Osteoblast (primary cell): ENCODE results near the gene ANTXR1. TPM values are rescaled to one million over a fixed set of nuclear protein-coding genes. Genes with fewer than 3 reads are reported as not detected.

Experiments used
- DNase-seq: peaks from one replicate; pipeline ENCODE4 v3.0.0; 2011; ENCODE audit warnings: low spot score, mixed read lengths; ENCODE audit not compliant: insufficient read length; ENCODE audit errors: missing footprints
- H2AFZ ChIP-seq: 2 replicates; pipeline ENCODE4 v1.6.0; 2011; ENCODE audit warnings: mild to moderate bottlenecking, low read length
- H3K27ac ChIP-seq: 2 replicates; pipeline ENCODE4 v1.5.1; 2011; ENCODE audit warnings: mild to moderate bottlenecking, low read depth, low read length, moderate library complexity
- H3K27me3 ChIP-seq: 2 replicates; pipeline ENCODE4 v1.6.0; 2012; ENCODE audit warnings: mild to moderate bottlenecking, control low read depth, inconsistent platforms, low read length, moderate library complexity; ENCODE audit not compliant: insufficient read depth
- H3K36me3 ChIP-seq: 2 replicates; pipeline ENCODE4 v1.5.1; 2011; ENCODE audit warnings: mild to moderate bottlenecking, low read length, control low read depth, moderate library complexity; ENCODE audit not compliant: insufficient read depth
- H3K4me1 ChIP-seq: 2 replicates; pipeline ENCODE4 v1.5.1; 2011; ENCODE audit warnings: mild to moderate bottlenecking, low read length, control low read depth, moderate library complexity; ENCODE audit not compliant: insufficient read depth
- H3K4me2 ChIP-seq: 2 replicates; pipeline ENCODE4 v1.6.0; 2011; ENCODE audit warnings: mild to moderate bottlenecking, low read length; ENCODE audit not compliant: insufficient read depth
- H3K4me3 ChIP-seq: fragments of 200-600 bp; sonication (generic); 3 replicates; pipeline ENCODE4 v1.5.1; 2012; ENCODE audit warnings: mild to moderate bottlenecking, low read length, inconsistent platforms; ENCODE audit not compliant: insufficient read depth
- H3K79me2 ChIP-seq: 2 replicates; pipeline ENCODE4 v1.6.0; 2012; ENCODE audit warnings: mild to moderate bottlenecking, low read length, control low read depth, inconsistent platforms; ENCODE audit not compliant: insufficient read depth
- H3K9me3 ChIP-seq: 2 replicates; pipeline ENCODE4 v1.5.1; 2011; ENCODE audit warnings: low read depth, low read length, control low read depth
- H4K20me1 ChIP-seq: 2 replicates; pipeline ENCODE4 v1.6.0; 2012; ENCODE audit warnings: mild to moderate bottlenecking, low read length, control low read depth; ENCODE audit not compliant: insufficient read depth
- CTCF ChIP-seq: IDR thresholded peaks from 2 replicates; pipeline ENCODE4 v1.5.1; 2011; ENCODE audit warnings: mild to moderate bottlenecking, low read depth, low read length, moderate library complexity; ENCODE audit errors: extremely low read depth
- total RNA-seq: library from RNA; depleted of rRNA; stranded (reverse); fragments of >200 nt; gene quantifications from 2 replicates; pipeline ENCODE4 v1.2.3, GENCODE V29; 2012

ANTXR1 gene
- total RNA-seq, 1 donor = 123 TPM

GRCh38 chr2:69166812-69167468 lies 154.0 kb downstream of the ANTXR1 start:
- H3K27ac ChIP-seq = no peak overlapping the region

GRCh38 chr2:69167469-69167822 lies 154.5 kb downstream of the ANTXR1 start:
- H3K4me2 ChIP-seq = no peak overlapping the region
- no peak overlapping the region for H2AFZ ChIP-seq
- no peaks in the 10 kb centered on the region for H3K79me2 ChIP-seq
- H3K4me3 ChIP-seq = no peak overlapping the region
- H3K36me3 ChIP-seq = peaks cover 18% of the 10 kb centered on the region
- no peaks in the 10 kb centered on the region for H3K27me3 ChIP-seq
- no peak overlapping the region for H3K27ac ChIP-seq
- no peaks in the 10 kb centered on the region for H4K20me1 ChIP-seq
- peak; percentile 46 for DNase-seq
- peaks cover 51% of the 10 kb centered on the region for H3K4me1 ChIP-seq
- TF ChIP-seq CTCF = no peak
- no peaks in the 10 kb centered on the region for H3K9me3 ChIP-seq

More at GRCh38 chr2:69166812-69167468, 154.0 kb downstream of the ANTXR1 start:
- H4K20me1 ChIP-seq = no peaks in the 10 kb centered on the region
- H3K4me3 ChIP-seq = no peak overlapping the region
- H3K4me1 ChIP-seq = peaks cover 56% of the 10 kb centered on the region
- no peaks in the 10 kb centered on the region for H3K9me3 ChIP-seq
- H3K27me3 ChIP-seq = no peaks in the 10 kb centered on the region
- H3K79me2 ChIP-seq = no peaks in the 10 kb centered on the region
- H3K36me3 ChIP-seq = peaks cover 18% of the 10 kb centered on the region
- H2AFZ ChIP-seq = no peak overlapping the region
- peak; percentile 52 for DNase-seq
- no peak overlapping the region for H3K4me2 ChIP-seq
- no peak for TF ChIP-seq CTCF

GRCh38 chr2:69168144-69168813 lies 155.3 kb downstream of the ANTXR1 start:
- DNase-seq = peak; percentile 36
- Histone ChIP-seq H3K79me2 (no peaks in the 10 kb centered on the region), H3K4me2 (no peak overlapping the region), H4K20me1 (no peaks in the 10 kb centered on the region), H2AFZ (no peak overlapping the region), H3K9me3 (no peaks in the 10 kb centered on the region), H3K4me3 (no peak overlapping the region), H3K27ac (no peak overlapping the region), H3K27me3 (no peaks in the 10 kb centered on the region), H3K36me3 (peaks cover 20% of the 10 kb centered on the region), H3K4me1 (peaks cover 43% of the 10 kb centered on the region)
- no peak for TF ChIP-seq CTCF

- peak overlapping the region; percentile 24 for H3K27ac ChIP-seq
- H4K20me1 ChIP-seq = no peaks in the 10 kb centered on the region
- peaks cover 35% of the 10 kb centered on the region for H3K4me1 ChIP-seq
- H3K27me3 ChIP-seq = no peaks in the 10 kb centered on the region
- no peak overlapping the region for H3K4me3 ChIP-seq
- no peak overlapping the region for H3K4me2 ChIP-seq
- H2AFZ ChIP-seq = no peak overlapping the region
- DNase-seq = no peak
- TF ChIP-seq CTCF = no peak
- no peaks in the 10 kb centered on the region for H3K9me3 ChIP-seq
- H3K36me3 ChIP-seq = peaks cover 13% of the 10 kb centered on the region
- no peaks in the 10 kb centered on the region for H3K79me2 ChIP-seq
These were observed 156.1 kb downstream of the ANTXR1 start for GRCh38 chr2:69168950-69169654.
